Esophagus muscularis mucosa (tissue), 3 donors: ENCODE results near the gene SEMA5A.

Experiments used
- CTCF ChIP-seq, 3 experiments: fragments of 200-600 bp in 2 of 3; fragments of 450-650 bp in 1 of 3; sonication (generic) in 2 of 3; IDR thresholded peaks; one replicate each; pipeline ENCODE4 v1.5.1; 2017 to 2019; ENCODE audit warnings: antibody characterized with exemption in 3 of 3, mild to moderate bottlenecking in 2 of 3, moderate library complexity in 1 of 3
- POLR2A ChIP-seq: fragments of 450-650 bp; IDR thresholded peaks from one replicate; pipeline ENCODE4 v1.6.1; 2017; ENCODE audit warnings: antibody characterized with exemption, moderate library complexity, mild to moderate bottlenecking, low read depth
- POLR2AphosphoS5 ChIP-seq, 2 donors: sonication (generic); formaldehyde crosslinking; IDR thresholded peaks; one replicate each; pipeline ENCODE4 v1.6.1; 2017; ENCODE audit warnings: antibody characterized with exemption in 2 of 2

DNA sequence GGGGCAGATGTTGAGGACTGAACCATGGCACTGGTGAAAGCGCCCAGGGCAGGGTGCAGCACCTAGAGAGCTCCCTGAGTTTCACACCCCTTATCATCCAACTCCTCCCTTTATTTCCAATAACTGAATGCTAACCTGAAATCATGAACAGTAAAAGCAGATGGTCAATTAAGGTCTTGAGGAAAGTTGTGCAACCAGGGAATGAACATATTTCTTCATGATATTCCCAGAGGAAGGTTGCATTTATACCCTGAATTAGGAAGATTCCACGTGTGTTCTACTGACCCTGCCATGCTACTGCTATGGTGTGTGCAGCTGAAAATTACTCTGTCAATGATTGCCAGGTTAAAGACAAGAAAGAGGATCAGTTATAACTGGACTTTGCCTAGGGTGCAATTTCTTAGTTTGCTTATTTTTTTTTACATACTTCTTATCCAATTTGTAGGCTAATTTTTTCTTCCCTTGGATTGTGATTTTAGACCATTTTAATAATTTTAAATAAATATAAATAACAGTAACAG lies 319.8 kb downstream of the SEMA5A start:
- no peak for TF ChIP-seq CTCF (IDR thresholded peaks at IDR 0.05)
- TF ChIP-seq POLR2A, result no peak
- no peak for TF ChIP-seq POLR2AphosphoS5 (IDR thresholded peaks at IDR 0.05)
